Immature natural killer cell (primary cell): Measurements from ENCODE around the gene PPM1D. TPM values are rescaled to one million over a fixed set of nuclear protein-coding genes. Genes with fewer than 3 reads are reported as not detected.
A peak's percentile ranks its signal among the peaks of the same experiment; 100 is the strongest.

Experiments used
- DNase-seq, 3 donors: peaks; one replicate each; pipeline ENCODE4 v3.0.0; 2022; ENCODE audit warnings: mixed read lengths in 1 of 3
- H3K27ac Mint-ChIP-seq, 6 donors: one replicate each; pipeline ENCODE4 v1.8.0; 2020; ENCODE audit warnings: mixed read lengths in 6 of 6, mild to moderate bottlenecking in 5 of 6, inconsistent platforms in 4 of 6, moderate library complexity in 3 of 6
- H3K27me3 Mint-ChIP-seq, 3 donors: one replicate each; pipeline ENCODE4 v1.8.0; 2020 to 2021; ENCODE audit warnings: low read depth in 3 of 3, mild to moderate bottlenecking in 3 of 3, mixed read lengths in 3 of 3, moderate library complexity in 3 of 3, inconsistent platforms in 1 of 3
- H3K36me3 Mint-ChIP-seq, 3 donors: one replicate each; pipeline ENCODE4 v1.8.0; 2020; ENCODE audit warnings: mixed read lengths in 3 of 3, inconsistent platforms in 2 of 3, mild to moderate bottlenecking in 2 of 3
- H3K4me1 Mint-ChIP-seq, 2 donors: one replicate each; pipeline ENCODE4 v1.8.0; 2020; ENCODE audit warnings: inconsistent platforms in 2 of 2, mild to moderate bottlenecking in 2 of 2, mixed read lengths in 2 of 2, moderate library complexity in 1 of 2
- H3K4me3 Mint-ChIP-seq, 5 donors: one replicate each; pipeline ENCODE4 v1.8.0; 2020; ENCODE audit warnings: mild to moderate bottlenecking in 5 of 5, mixed read lengths in 5 of 5, inconsistent platforms in 3 of 5, moderate library complexity in 3 of 5
- H3K9me3 Mint-ChIP-seq, 6 donors: one replicate each; pipeline ENCODE4 v1.8.0; 2020; ENCODE audit warnings: mild to moderate bottlenecking in 6 of 6, mixed read lengths in 6 of 6, inconsistent platforms in 4 of 6, moderate library complexity in 3 of 6
- polyA plus RNA-seq, 3 donors: library from polyadenylated mRNA; unstranded; fragments of 300-500 nt; fragmentation: Illumina TruSeq; gene quantifications; one replicate each; pipeline ENCODE4 v1.2.3, GENCODE V29; 2021

The PPM1D gene
- polyA plus RNA-seq, 3 donors from 2014 or later, result 8.3 to 17.3 (median 8.9) TPM

DNA sequence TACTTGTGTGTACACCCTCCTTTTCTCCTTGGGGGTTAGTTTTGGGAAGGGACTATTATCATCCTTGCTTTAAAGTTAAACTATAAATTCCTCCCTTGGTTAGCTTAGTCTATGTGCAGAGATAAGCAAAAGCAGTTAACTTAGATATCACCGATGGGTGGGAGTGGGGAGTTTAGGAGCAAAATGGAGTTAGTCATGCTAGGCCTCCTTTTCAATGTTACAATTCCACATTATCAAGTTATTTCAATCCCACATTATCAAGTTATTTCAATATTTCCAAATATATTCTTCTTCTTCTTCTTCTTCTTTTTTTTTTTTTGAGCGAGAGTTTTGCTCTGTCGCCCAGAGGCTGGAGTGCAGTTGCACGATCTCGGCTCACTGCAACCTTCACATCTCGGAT is 76.0 kb downstream of the PPM1D start:
- peaks cover 0 to 2% (median 0%) of the 10 kb centered on the region in 6 donors for H3K9me3 Mint-ChIP-seq
- no peaks in the 10 kb centered on the region for H3K36me3 Mint-ChIP-seq
- H3K4me1 Mint-ChIP-seq, result peaks cover 23 to 34% of the 10 kb centered on the region in 2 donors
- H3K4me3 Mint-ChIP-seq, result peak overlapping the region; percentile 34 to 65 (median 49)
- no peak for DNase-seq
- peaks cover 0 to 4% (median 2%) of the 10 kb centered on the region in 3 donors for H3K27me3 Mint-ChIP-seq
- H3K27ac Mint-ChIP-seq, result peak overlapping the region in 3 of 6 donors; percentile 7 to 30 (median 16)

GRCh38 chr17:60676758-60677307 is 76.8 kb downstream of the PPM1D start:
- Mint-ChIP-seq H3K27me3 (peaks cover 0 to 4% (median 2%) of the 10 kb centered on the region in 3 donors), H3K27ac (peak overlapping the region; percentile 93 to 99 (median 97)), H3K4me1 (peaks cover 23 to 34% of the 10 kb centered on the region in 2 donors), H3K9me3 (peaks cover 0 to 2% (median 0%) of the 10 kb centered on the region in 6 donors), H3K4me3 (peak overlapping the region; percentile 93 to 100 (median 100)), H3K36me3 (peaks cover 0 to 1% (median 1%) of the 10 kb centered on the region in 3 donors)
- DNase-seq, result no peak

- DNase-seq, result peak; percentile 97
- Mint-ChIP-seq H3K9me3 (peaks cover 0 to 2% (median 0%) of the 10 kb centered on the region in 6 donors), H3K36me3 (peaks cover 0 to 5% (median 4%) of the 10 kb centered on the region in 3 donors), H3K4me3 (peak within 1 kb of the TSS; percentile 93 to 100 (median 100)), H3K27me3 (peaks cover 0 to 4% (median 2%) of the 10 kb centered on the region in 3 donors), H3K4me1 (peaks cover 23 to 34% of the 10 kb centered on the region in 2 donors), H3K27ac (peak within 1 kb of the TSS; percentile 93 to 99 (median 97))
Measured at GRCh38 chr17:60677308-60678117, 77.5 kb downstream of the PPM1D start, which contains the start of gene BCAS3. Gene BCAS3, plus strand, starts transcription at chr17:60677851.

DNA sequence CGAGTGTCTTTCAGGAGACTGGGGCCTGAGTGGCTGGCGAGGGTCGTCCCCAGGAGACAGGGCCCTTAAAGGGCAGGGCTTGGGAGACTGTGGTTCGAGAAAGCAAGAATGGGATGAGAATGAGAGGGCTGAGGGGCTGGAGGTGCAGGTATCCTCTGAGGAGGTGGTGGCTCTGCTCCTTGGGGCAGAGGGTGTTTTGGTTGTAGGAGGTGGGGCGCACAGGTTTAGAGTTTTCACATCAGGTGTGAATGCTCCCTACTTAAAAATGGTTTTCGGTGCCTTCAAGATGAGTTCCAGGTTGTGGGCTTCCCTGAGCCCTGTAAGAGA is 78.1 kb downstream of the PPM1D start:
- peak overlapping the region; percentile 93 to 99 (median 97) for H3K27ac Mint-ChIP-seq
- H3K9me3 Mint-ChIP-seq, result peaks cover 0 to 2% (median 0%) of the 10 kb centered on the region in 6 donors
- peak overlapping the region; percentile 93 to 100 (median 100) for H3K4me3 Mint-ChIP-seq
- peaks cover 0 to 8% (median 7%) of the 10 kb centered on the region in 3 donors for H3K36me3 Mint-ChIP-seq
- no peak for DNase-seq
- peaks cover 23 to 34% of the 10 kb centered on the region in 2 donors for H3K4me1 Mint-ChIP-seq
- peaks cover 0 to 4% (median 2%) of the 10 kb centered on the region in 3 donors for H3K27me3 Mint-ChIP-seq

GRCh38 chr17:60679287-60679686 is 79.3 kb downstream of the PPM1D start:
- Mint-ChIP-seq H3K4me3 (peak overlapping the region; percentile 48 to 70 (median 66)), H3K36me3 (peaks cover 0 to 16% (median 13%) of the 10 kb centered on the region in 3 donors), H3K4me1 (peaks cover 23 to 34% of the 10 kb centered on the region in 2 donors)

GRCh38 chr17:60680754-60681153 is 80.8 kb downstream of the PPM1D start:
- Mint-ChIP-seq H3K9me3 (no peaks in the 10 kb centered on the region), H3K4me3 (no peak overlapping the region), H3K36me3 (peaks cover 10 to 26% (median 22%) of the 10 kb centered on the region in 3 donors), H3K27me3 (peaks cover 0 to 4% (median 0%) of the 10 kb centered on the region in 3 donors), H3K4me1 (peaks cover 23 to 32% of the 10 kb centered on the region in 2 donors), H3K27ac (no peak overlapping the region)
- DNase-seq, result no peak

More at GRCh38 chr17:60679287-60679686, 79.3 kb downstream of the PPM1D start:
- Mint-ChIP-seq H3K9me3 (peaks cover 0 to 2% (median 0%) of the 10 kb centered on the region in 6 donors), H3K27ac (peak overlapping the region in 1 of 6 donors; percentile 43), H3K27me3 (peaks cover 0 to 4% (median 0%) of the 10 kb centered on the region in 3 donors)
- no peak for DNase-seq

GRCh38 chr17:60685437-60685836 is 85.4 kb downstream of the PPM1D start:
- H3K36me3 Mint-ChIP-seq, result peaks cover 17 to 44% (median 30%) of the 10 kb centered on the region in 3 donors
- no peaks in the 10 kb centered on the region for H3K4me1 Mint-ChIP-seq
- H3K27ac Mint-ChIP-seq, result no peak overlapping the region
- no peaks in the 10 kb centered on the region for H3K9me3 Mint-ChIP-seq
- DNase-seq, result no peak
- H3K4me3 Mint-ChIP-seq, result no peak overlapping the region
- H3K27me3 Mint-ChIP-seq, result no peaks in the 10 kb centered on the region

- Mint-ChIP-seq H3K4me3 (no peak overlapping the region), H3K9me3 (no peaks in the 10 kb centered on the region), H3K4me1 (no peaks in the 10 kb centered on the region), H3K36me3 (peaks cover 19 to 47% (median 36%) of the 10 kb centered on the region in 3 donors), H3K27ac (no peak overlapping the region), H3K27me3 (peaks cover 0 to 3% (median 1%) of the 10 kb centered on the region in 3 donors)
- no peak for DNase-seq
Measured at GRCh38 chr17:60695960-60696359, 96.0 kb downstream of the PPM1D start.

- Mint-ChIP-seq H3K9me3 (no peaks in the 10 kb centered on the region), H3K36me3 (peaks cover 15 to 32% (median 24%) of the 10 kb centered on the region in 3 donors), H3K27me3 (peaks cover 0 to 3% (median 1%) of the 10 kb centered on the region in 3 donors), H3K27ac (no peak overlapping the region), H3K4me3 (no peak overlapping the region), H3K4me1 (no peaks in the 10 kb centered on the region)
- DNase-seq, result no peak
Measured at GRCh38 chr17:60699090-60699489, 99.1 kb downstream of the PPM1D start.

GRCh38 chr17:60704170-60704569 is 104.2 kb downstream of the PPM1D start:
- H3K27ac Mint-ChIP-seq, result no peak overlapping the region
- H3K9me3 Mint-ChIP-seq, result no peaks in the 10 kb centered on the region
- peaks cover 9 to 18% (median 13%) of the 10 kb centered on the region in 3 donors for H3K36me3 Mint-ChIP-seq
- no peaks in the 10 kb centered on the region for H3K4me1 Mint-ChIP-seq
- peaks cover 0 to 1% (median 1%) of the 10 kb centered on the region in 3 donors for H3K27me3 Mint-ChIP-seq
- H3K4me3 Mint-ChIP-seq, result no peak overlapping the region
- DNase-seq, result no peak

DNA sequence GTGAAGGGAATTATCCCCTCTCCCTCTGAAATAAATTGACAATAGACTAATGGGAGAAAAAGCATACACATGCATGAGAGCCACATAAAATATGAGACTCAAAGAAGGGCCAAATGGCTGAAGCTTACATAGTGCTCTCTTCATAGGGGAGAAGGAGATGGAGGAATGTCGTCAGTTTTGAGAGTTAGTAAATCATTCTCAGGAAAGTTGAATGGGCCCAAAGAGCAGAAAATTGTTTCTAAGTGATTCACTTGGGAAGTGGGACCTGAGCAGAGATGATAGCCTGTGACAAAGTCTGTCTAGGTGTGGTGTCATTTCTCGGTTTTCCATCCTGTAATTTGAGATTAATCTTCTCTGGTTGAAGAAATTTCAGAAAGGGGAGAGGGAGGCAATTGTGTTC is 112.7 kb downstream of the PPM1D start:
- Mint-ChIP-seq H3K36me3 (peaks cover 17 to 37% (median 19%) of the 10 kb centered on the region in 3 donors), H3K4me1 (peaks cover 2 to 4% of the 10 kb centered on the region in 2 donors), H3K27me3 (peaks cover 0 to 2% (median 0%) of the 10 kb centered on the region in 3 donors), H3K9me3 (no peaks in the 10 kb centered on the region), H3K27ac (no peak overlapping the region), H3K4me3 (no peak overlapping the region)
- no peak for DNase-seq

GRCh38 chr17:60713608-60714007 is 113.6 kb downstream of the PPM1D start:
- no peak for DNase-seq
- H3K4me3 Mint-ChIP-seq, result no peak overlapping the region
- H3K27me3 Mint-ChIP-seq, result peaks cover 0 to 3% (median 0%) of the 10 kb centered on the region in 3 donors
- H3K36me3 Mint-ChIP-seq, result peaks cover 17 to 35% (median 19%) of the 10 kb centered on the region in 3 donors
- peaks cover 2 to 4% of the 10 kb centered on the region in 2 donors for H3K4me1 Mint-ChIP-seq
- H3K27ac Mint-ChIP-seq, result no peak overlapping the region
- H3K9me3 Mint-ChIP-seq, result no peaks in the 10 kb centered on the region
